ENCODE data around the gene ADNP2.

GRCh38 chr18:80059945-80060344 is 49.1 kb upstream of the ADNP2 start:
- TF ChIP-seq CTCF (IDR thresholded peaks at IDR 0.05) (no peak), POLR2A (IDR thresholded peaks at IDR 0.05) (no peak)

Measured in transverse colon (tissue), 3 donors.